HEK293T (cell line): Measurements from ENCODE around the gene SFXN3.

Experiments
- ELF4 ChIP-seq: fragments of 450-650 bp; IDR thresholded peaks from 2 replicates; pipeline ENCODE4 v1.6.1; 2017; ENCODE audit warnings: antibody characterized with exemption
- FOXA1 ChIP-seq: fragments of 450-650 bp; IDR thresholded peaks from 2 replicates; pipeline ENCODE4 v1.6.1; 2016; ENCODE audit warnings: mild to moderate bottlenecking
- FOXM1 ChIP-seq: fragments of 450-650 bp; IDR thresholded peaks from 2 replicates; pipeline ENCODE4 v1.6.1; 2017; ENCODE audit warnings: mild to moderate bottlenecking, borderline replicate concordance
- HDGF ChIP-seq: fragments of 450-650 bp; IDR thresholded peaks from 2 replicates; pipeline ENCODE4 v1.6.1; 2017; ENCODE audit warnings: antibody characterized with exemption, borderline replicate concordance
- L3MBTL2 ChIP-seq: fragments of 450-650 bp; conservative IDR thresholded peaks from 2 replicates; pipeline ENCODE4 v1.6.1; 2016; ENCODE audit warnings: mild to moderate bottlenecking
- LEF1 ChIP-seq: fragments of 450-650 bp; IDR thresholded peaks from 2 replicates; pipeline ENCODE4 v1.6.1; 2017; ENCODE audit warnings: mild to moderate bottlenecking, borderline replicate concordance
- PKNOX1 ChIP-seq: fragments of 450-650 bp; IDR thresholded peaks from 2 replicates; pipeline ENCODE4 v1.6.1; 2016
- SP1 ChIP-seq: fragments of 450-650 bp; IDR thresholded peaks from 2 replicates; pipeline ENCODE4 v1.6.1; 2017
- SUZ12 ChIP-seq: fragments of 450-650 bp; IDR thresholded peaks from 2 replicates; pipeline ENCODE4 v1.6.1; 2016; ENCODE audit warnings: mild to moderate bottlenecking
- TARDBP ChIP-seq: fragments of 450-650 bp; IDR thresholded peaks from 2 replicates; pipeline ENCODE4 v1.6.1; 2016
- ZNF384 ChIP-seq: fragments of 450-650 bp; IDR thresholded peaks from 2 replicates; pipeline ENCODE4 v1.6.1; 2016

GRCh38 chr10:101087376-101087775, 56.3 kb downstream of the SFXN3 start:
- TF ChIP-seq SP1: no peak
- TF ChIP-seq FOXA1: no peak
- no peak for TF ChIP-seq PKNOX1
- no peak for TF ChIP-seq TARDBP
- no peak for TF ChIP-seq ZNF384
- no peak for TF ChIP-seq FOXM1
- TF ChIP-seq ELF4: no peak
- TF ChIP-seq SUZ12: no peak
- no peak for TF ChIP-seq LEF1
- TF ChIP-seq L3MBTL2: no peak
- no peak for TF ChIP-seq HDGF
